NCI-H1105 (cell line): ENCODE results near the gene LHPP.

ENCODE experiments used
- DNase-seq: peaks from one replicate; lab custom pipeline; 2025; lab: John Stamatoyannopoulos, UW

Gene LHPP

DNA sequence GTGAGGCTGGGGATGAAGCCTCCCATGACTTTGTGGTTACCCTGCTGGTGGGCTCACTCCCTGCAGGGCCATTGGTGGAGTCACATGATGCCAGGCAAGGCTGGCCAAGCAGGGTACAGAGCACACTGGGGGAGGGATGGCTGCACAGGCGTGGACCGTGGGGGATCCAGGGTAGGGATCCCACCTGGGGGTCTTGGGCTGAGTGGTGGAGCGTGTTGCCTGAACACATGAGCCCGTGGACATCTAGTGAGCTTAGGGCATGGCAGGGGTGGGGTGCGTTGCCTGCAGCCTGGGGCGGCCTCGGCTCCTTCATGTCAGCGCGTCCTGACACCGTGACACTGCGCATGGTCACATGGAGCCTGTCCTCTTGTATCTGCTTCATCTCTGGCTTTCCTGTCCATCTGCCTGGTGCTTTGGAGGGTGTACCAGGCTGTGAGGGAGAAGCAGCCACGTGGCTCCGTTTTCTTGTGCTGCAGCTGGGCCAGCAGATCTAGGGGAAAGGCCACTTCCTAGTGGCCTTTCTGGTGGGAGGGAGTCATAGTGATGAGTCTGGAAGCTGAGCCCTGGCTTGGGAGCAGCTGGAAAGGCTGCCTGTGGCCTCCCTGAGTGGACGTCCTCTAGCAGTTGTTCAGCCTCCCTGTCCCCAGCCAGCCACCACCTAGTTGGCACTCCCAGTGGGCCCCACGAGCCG lies 96.2 kb downstream of the LHPP start:
- DNase-seq: no peak

GRCh38 chr10:124558339-124559321 lies 97.0 kb downstream of the LHPP start:
- no peak for DNase-seq

DNA sequence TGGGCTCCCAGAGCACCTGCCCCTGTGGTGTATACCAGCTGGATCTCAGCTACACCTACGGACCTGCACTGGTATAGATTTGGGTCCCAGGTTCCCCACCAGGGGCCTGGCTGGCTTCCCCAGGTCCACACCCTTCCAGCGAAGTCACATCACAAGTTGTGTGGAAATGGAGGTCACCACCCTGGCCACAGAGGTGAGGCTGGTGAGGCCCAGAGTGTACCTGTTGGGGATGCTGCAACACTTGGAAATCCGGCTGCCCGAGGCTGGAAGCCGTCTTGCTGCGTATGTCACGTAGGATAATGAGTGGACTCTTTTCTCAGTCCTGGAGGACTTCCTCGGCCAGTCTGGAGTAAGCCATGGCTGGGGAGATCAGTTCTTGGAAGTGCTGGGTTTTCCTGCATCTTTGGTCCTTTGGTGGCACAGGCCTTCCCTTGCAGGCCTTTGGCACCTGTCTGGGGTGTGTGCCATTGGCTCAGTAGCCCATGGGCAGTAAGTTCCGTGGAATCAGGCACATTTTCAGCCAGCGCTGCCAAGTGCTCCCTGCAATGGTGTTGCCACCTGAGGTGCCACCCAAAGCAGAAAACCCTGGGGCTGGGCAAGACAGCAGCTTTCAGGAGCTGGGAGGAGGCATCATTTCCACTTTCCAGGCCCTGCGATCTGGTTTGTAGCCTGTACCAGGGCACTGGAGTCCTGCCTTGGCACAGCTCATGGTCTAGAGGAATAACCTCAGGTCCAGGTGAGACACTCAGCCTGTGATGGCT lies 97.9 kb downstream of the LHPP start:
- no peak for DNase-seq

- no peak for DNase-seq
Observed at GRCh38 chr10:124560377-124561105, 98.9 kb downstream of the LHPP start.

GRCh38 chr10:124561206-124561605 lies 99.6 kb downstream of the LHPP start:
- DNase-seq: no peak

DNA sequence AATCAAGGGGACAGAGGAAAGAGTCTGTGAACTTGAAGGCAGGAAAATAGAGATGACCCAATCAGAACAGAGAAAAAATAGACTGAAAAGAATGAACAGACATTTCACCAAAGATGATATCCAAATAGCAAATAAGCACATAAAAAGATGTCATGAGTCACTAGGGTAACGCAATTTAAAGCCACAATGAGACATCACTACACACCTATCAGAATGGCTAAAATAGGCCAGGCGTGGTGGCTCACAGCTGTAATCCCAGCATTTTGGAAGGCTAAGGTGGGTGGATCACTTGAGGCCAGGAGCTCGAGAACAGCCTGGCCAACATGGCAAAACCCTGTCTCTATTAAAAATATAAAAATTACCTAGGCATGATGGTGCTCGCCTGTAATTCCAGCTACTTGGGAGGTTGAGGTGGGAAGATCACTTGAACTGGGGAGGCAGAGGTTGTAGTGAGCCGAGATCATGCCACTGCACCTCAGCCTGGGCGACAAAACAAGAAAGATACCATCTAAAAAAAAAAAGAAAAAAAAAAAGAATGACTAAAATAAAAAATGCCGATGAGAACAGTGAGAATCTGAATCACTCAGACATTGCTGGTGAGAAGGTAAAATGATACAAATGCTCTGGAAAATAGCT lies 100.9 kb downstream of the LHPP start:
- no peak for DNase-seq

- no peak for DNase-seq
Observed at GRCh38 chr10:124563320-124564040, 101.9 kb downstream of the LHPP start.

DNA sequence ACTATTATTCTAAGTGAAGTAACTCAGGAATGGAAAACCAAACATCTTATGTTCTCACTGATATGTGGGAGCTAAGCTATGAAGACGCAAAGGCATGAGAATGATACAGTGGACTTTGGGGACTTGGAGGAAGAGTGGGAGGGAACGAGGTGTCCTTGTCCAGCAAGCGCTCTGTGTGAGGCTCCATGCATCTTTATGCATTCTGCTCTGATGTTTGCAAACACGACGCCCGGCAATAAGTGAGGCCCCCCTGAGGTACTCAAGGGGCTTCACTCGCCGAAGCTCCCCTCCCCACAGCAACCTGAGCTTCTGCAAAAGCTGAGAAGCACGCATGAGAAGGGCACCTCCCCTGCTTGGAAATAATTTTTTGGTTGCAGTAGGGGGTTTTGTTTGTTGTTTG lies 103.3 kb downstream of the LHPP start:
- no peak for DNase-seq

GRCh38 chr10:124565565-124566221 lies 104.1 kb downstream of the LHPP start:
- no peak for DNase-seq

DNA sequence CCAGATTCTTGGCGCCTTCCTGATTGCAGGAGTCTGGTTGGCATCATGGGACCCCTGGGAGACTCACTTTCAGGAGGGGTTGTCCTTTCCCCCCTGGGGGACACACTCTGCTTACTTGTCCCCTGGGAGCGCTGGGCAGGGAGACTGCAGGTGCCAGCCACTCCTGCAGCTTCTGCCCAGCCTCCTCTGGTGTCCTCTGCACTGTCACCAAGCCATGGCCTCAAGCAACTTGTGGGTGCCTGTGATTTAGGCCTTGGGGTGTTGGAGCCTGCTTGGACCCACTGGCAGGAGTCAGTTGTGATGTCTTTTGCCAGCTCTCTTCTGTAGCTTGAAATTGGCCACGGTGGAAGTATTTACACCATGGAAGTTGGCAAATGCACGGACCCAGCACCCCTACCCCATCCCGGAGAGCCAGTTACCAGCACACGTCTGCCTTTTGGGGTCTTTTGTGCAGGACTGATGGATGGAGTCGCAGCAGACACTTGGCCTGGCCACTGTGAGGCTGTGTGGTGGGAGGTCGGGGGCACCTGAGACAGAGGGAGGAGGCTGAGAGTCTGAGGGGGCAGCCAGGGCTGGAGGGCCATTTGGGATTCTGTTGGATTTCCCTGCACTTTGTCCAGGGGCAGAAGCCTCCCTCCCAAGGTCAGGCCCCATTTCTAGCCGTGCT lies 104.7 kb downstream of the LHPP start:
- no peak for DNase-seq

DNA sequence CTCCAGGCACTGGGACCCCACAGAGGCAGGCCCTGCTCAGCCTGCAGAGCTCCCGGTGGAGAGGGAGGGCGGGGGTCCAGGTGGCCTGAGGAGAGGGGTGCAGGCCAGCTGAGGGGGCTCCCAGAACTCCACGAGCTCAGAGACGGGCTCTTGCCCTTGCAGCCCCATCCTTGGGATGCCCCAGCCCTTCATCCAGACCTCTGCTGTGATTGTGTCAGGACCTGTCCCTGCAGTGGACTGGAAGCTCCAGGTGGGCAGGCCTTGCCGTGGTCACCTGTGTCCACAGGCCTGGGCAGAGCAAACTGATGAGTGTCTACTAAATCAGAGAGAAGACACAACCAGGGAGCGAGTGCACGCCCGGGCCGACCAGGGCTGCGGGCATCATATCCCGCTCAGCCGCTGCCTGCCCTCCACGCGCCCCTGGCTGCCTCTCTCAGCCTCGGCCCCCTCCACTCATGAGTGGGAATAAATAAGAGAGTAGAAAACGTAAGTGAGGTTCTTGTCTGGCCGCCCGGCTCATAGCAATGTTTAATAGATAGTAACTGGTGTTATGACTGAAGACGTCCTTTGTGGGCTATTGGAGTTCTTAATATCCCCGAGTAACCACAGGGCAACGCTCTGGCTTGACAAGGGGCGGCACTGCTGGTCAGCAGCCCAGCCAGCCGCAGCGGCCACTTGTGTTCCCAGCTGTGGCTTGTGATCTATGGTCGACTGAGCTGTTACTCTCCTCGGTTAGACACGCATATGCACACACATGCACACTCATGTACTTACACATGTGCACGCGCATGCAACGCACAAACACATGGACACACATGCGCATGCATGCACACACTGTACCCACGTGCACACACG lies 105.6 kb downstream of the LHPP start:
- no peak for DNase-seq

DNA sequence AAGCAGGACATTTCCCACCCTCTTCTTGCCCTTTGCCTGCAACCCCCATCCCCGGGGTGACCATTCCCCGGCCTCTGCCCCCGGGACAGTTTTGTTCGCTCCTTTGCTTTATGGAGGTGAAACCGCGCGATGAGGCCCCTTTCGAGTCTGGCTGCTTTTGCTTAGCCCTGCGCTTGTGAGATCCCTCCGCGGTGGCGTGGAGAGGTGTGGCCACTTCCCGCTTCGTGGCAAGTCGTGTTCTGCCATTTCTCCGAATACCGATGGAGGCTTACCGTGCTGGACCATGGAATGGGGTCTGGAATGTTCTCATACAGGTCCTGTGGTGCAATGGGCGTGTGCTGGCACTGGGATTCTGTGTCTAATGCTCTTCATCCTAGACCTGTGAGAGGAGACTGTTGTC lies 106.7 kb downstream of the LHPP start:
- DNase-seq: no peak

DNA sequence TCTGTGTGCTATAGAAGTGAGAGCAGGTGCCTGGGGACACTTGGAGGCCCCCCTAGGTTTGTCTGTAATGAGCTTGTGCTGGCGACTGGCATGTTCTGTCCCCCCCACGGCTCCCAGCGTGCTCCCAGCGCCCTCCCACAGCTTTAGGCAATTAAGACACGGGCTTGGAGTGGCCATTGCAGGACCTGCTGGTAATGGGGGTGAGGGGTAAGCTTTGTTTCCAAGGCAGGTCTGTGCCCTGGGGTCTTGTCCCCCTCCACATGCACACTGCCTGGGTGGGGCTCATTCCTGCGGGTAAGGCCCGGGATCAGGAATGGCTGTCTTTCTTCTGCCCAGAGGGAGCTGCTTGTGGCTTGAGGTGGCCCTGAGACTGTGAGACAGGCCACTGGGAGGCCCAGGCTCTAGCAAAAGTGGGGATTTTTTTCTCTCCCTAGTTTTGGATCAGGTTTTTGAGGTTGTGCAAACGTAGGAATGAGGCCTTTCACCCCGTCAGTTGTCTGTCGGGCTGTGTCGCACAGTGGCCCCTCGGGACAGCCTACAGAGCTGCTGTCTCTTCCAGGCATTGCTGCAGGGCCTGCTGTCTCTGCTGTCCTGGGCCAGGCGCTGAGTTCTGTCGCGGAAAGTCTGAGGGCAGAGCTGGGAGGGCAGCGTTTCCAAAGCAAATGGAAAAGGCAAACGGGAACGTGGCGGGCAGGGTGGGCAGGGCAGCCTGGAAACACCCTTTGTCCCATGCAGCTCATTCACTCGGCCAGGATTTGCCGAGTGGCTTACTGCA lies 107.4 kb downstream of the LHPP start:
- no peak for DNase-seq

GRCh38 chr10:124569623-124570470 lies 108.2 kb downstream of the LHPP start:
- DNase-seq: no peak

- no peak for DNase-seq
Observed at GRCh38 chr10:124570646-124571045, 109.0 kb downstream of the LHPP start.

GRCh38 chr10:124572751-124573150 lies 111.1 kb downstream of the LHPP start:
- DNase-seq: no peak
